Aorta (tissue), 5 donors: ENCODE data around the gene ARL13A. TPM values are rescaled to one million over a fixed set of nuclear protein-coding genes. Genes with fewer than 3 reads are reported as not detected.
"Not testable (repeated sequence)": the region's sequence is repeated elsewhere in the genome, so short reads cannot be mapped to it uniquely, and the experiment has no call there.

Experiments used
- ATAC-seq: fragments of 200-7000 bp; cut with Tn5 transposase; one replicate; pipeline ENCODE4 v1.9.1; 2022; ENCODE audit warnings: moderate library complexity; ENCODE audit not compliant: low FRiP score
- DNase-seq, 2 donors: peaks; one replicate each; pipeline ENCODE4 v3.0.0-alpha.2; 2020
- H3K27ac ChIP-seq, 2 donors: one replicate each; pipeline ENCODE4 v1.5.1; 2013; ENCODE audit warnings: low read length in 2 of 2, mild to moderate bottlenecking in 2 of 2, moderate library complexity in 2 of 2, control low read depth in 1 of 2, inconsistent platforms in 1 of 2, low read depth in 1 of 2
- H3K27me3 ChIP-seq, 2 donors: one replicate each; pipeline ENCODE4 v1.6.1; 2013; ENCODE audit warnings: control low read depth in 1 of 2, low read length in 1 of 2, mild to moderate bottlenecking in 1 of 2, moderate library complexity in 1 of 2; ENCODE audit not compliant: insufficient read depth in 2 of 2, control insufficient read depth in 1 of 2
- H3K36me3 ChIP-seq, 2 donors: one replicate each; pipeline ENCODE4 v1.6.1; 2013; ENCODE audit warnings: control low read depth in 1 of 2, low read length in 1 of 2, mild to moderate bottlenecking in 1 of 2; ENCODE audit not compliant: insufficient read depth in 2 of 2, control insufficient read depth in 1 of 2
- H3K4me1 ChIP-seq, 2 donors: one replicate each; pipeline ENCODE4 v1.6.1; 2013; ENCODE audit warnings: low read length in 2 of 2, control low read depth in 1 of 2, mild to moderate bottlenecking in 1 of 2, moderate library complexity in 1 of 2; ENCODE audit not compliant: insufficient read depth in 2 of 2, control insufficient read depth in 1 of 2
- H3K4me3 ChIP-seq, 2 donors: one replicate each; pipeline ENCODE4 v1.5.1; 2013; ENCODE audit warnings: low read length in 2 of 2, control low read depth in 1 of 2, mild to moderate bottlenecking in 1 of 2
- H3K9me3 ChIP-seq: one replicate; pipeline ENCODE4 v1.6.1; 2013; ENCODE audit warnings: mild to moderate bottlenecking, low read length; ENCODE audit not compliant: control insufficient read depth
- WGBS, 2 donors: extraction: QIAGEN DNeasy Blood & Tissue Kit; methylation state at CpG; one replicate each; pipeline ENCODE4 v1.1.7; 2013; 5-methylcytosine and 5-hydroxymethylcytosine counted together
- intact Hi-C, 2 donors: fragments of 100-400 bp; cut with DNase I; formaldehyde crosslinking; loops; one replicate each; pipeline versions ENCODE4 v1.14.2 to v1.15.0; 2022
- polyA plus RNA-seq, 2 donors: library from polyadenylated mRNA; stranded (reverse); fragments of 200-250 nt; gene quantifications; one replicate each; pipeline ENCODE4 v1.2.3, GENCODE V29; 2013
- total RNA-seq, 2 donors: library from RNA; stranded (reverse); fragmentation: NEBNext Ultra II Directional; extraction: Animal tissue kit (Norgen Biotek cat#: 25700); gene quantifications; one replicate each; pipeline ENCODE4 v1.2.1, GENCODE V29; 2021
- donor health status: healthy with polysubstance abuse.
- donor health status: Bipolar disorder and iron deficiency.
- donor health status: DM: no; HTN: no; CAD: no.
- donor health status: DM: no; HTN: no; CAD: no.
- donor health status: DM: yes; HTN: yes; CAD: no.

Gene ARL13A
- total and polyA plus RNA-seq, 4 donors, result not detected

DNA sequence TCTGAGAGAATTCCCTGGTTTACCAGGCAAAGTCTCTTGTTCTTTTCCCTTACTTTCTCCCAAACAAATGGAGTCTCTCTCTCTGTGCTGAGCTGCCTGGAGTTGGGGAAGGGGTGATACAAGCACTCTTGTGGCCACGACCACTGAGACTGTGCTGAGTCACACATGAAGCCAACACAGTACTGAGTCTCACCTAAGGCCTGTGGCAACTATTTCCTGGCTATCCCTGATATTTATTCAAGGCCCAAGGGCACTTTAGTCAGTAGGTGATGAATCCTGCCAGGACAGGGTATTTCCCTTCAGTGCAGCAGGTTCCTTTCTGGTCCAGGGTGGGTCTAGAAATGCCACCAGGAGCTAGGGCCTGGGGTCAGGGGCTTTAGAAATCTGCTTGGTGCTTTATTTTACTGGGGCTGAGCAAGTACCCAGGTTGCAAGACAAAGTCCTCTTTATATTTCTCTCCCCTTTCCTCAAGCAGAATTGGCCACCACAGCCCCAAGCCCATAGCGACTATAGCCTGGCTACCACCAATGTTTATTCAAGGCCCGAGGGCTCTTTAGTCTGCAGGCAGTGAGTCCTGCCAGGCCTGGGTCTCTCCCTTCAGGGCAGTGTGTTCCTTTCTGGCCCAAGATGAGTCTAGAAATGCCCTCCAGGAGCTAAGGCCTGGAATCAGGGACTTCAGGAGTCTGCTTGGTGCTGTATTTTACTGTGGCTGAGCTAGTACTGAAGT, 10.5 kb downstream of the ARL13A start:
- no peak for DNase-seq
- Histone ChIP-seq H3K4me3 (no peak overlapping the region), H3K4me1 (no peaks in the 10 kb centered on the region), H3K27ac (peak overlapping the region in 1 of 2 donors; percentile 68), H3K36me3 (no peaks in the 10 kb centered on the region), H3K9me3 (no peaks in the 10 kb centered on the region), H3K27me3 (no peaks in the 10 kb centered on the region)
- ATAC-seq, result no peak
- intact Hi-C loops, result no loop called here
- WGBS, 2 donors, result 54 to 57% methylated on average over 3 of the region's 3 CpGs

DNA sequence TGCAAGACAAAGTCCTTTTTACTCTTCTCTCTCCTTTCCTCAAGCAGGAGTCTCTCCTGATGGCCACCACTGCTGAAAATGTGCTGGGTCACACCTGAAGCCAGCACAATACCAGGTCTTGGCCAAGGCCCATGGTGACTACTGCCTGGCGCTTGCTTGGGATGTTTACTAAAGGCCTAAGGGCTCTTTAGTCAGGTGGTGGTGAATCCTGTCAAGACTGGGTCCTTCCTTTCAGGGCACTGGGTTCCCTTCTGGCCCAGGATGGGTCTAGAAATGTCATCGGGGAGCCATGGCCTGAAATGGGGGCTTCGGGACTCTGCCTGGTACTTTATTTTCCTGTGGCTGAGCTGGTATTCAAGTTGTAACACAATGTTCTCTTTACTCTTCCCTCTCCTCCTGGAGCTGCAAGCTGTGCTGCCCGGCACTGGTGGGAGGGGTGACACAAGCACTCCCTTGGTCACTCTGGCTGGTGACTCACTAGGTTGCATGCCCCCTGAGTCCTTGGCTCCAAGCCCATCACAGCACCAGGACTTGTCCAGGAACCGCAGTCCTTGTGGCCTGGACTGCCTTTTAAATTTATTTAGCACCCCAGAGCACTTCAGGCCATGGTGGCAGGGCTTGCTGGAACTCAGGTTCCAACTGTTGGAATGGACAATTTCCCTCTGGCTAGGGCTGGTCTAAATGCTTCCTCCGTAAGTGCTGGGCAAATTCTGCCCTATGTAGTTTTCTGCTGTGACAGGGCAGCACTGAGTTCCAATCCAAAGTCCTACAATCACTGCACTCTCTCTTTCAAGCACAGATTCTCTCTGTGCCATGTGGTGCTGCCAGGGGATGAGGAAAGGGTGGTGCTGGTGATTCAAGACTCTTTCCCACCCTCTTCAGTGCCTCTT, 11.3 kb downstream of the ARL13A start:
- Histone ChIP-seq H3K9me3 (no peaks in the 10 kb centered on the region), H3K4me1 (no peaks in the 10 kb centered on the region), H3K36me3 (no peaks in the 10 kb centered on the region), H3K27ac (peak overlapping the region in 1 of 2 donors; percentile 68), H3K27me3 (no peaks in the 10 kb centered on the region), H3K4me3 (no peak overlapping the region)
- intact Hi-C loops, result no loop called here
- ATAC-seq (peak; percentile 63), DNase-seq (peak; percentile 75 to 79)
- WGBS, 2 donors, result 51 to 63% methylated on average over 6 of the region's 6 CpGs

DNA sequence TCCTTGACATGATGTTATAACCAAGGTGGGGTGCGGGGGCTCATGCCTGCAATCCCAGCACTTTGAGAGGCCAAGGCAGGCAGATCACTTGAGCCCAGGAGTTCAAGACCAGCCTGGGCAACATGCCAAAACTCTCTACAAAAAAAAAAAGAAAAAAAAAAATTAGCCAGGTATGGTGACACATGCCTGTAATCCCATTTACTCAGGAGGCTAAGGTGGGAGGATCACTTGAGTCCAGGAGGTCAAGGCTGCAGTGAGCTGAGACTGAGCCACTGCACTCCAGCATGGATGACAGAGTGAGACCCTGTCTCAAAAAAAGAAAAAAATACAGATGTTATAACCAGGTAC, 12.0 kb downstream of the ARL13A start:
- H3K27me3 ChIP-seq, H3K4me1 ChIP-seq, ATAC-seq, H3K4me3 ChIP-seq, H3K9me3 ChIP-seq, DNase-seq, intact Hi-C loops, H3K36me3 ChIP-seq: not testable (repeated sequence)
- peak overlapping the region in 1 of 2 donors; percentile 41 for H3K27ac ChIP-seq
- WGBS, 2 donors, result 82 to 95% methylated on average over 1 of the region's 1 CpG

DNA sequence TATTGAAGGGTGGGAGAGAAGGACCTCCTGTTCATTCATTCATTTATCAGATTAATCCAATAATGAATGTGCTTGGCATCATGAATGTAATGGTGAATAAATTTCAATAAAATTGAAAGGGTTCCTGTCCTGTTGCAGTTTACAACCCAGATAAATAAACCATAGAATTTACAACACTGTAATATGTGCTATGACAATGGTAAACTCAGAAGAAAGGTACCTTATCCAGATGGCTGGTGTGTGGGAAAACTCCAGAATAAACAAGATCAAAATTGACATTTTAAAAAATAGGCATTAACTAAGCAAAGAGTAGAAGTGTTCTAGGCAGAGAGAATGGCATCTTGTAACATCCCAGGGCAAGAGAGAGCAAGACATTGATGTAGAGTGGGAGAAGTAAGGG, 15.3 kb downstream of the ARL13A start:
- no peaks in the 10 kb centered on the region for H3K27me3 ChIP-seq
- H3K9me3 ChIP-seq, result no peaks in the 10 kb centered on the region
- intact Hi-C loops, result no loop called here
- no peak overlapping the region for H3K27ac ChIP-seq
- no peak for DNase-seq
- H3K4me3 ChIP-seq, result no peak overlapping the region
- H3K36me3 ChIP-seq, result no peaks in the 10 kb centered on the region
- no peak for ATAC-seq
- no peaks in the 10 kb centered on the region for H3K4me1 ChIP-seq

DNA sequence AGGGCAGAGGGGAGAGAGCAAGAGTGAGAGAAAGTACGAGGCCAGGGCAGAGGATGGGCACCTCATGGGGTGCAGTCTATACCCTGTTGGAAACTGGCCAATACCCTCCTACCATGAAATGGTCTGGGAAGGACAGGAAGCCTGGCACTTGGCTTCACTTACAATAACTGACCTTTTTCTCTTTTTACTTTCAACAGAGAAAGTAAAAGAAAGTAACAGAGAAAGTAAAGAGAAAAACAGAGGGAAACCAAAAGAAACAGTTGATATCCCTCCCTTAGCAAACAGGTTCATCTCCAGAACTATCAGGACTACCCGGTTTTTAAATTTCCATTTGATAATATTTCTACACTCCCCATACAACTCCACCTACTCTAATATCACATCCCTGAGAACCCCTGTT, 20.6 kb downstream of the ARL13A start:
- DNase-seq (no peak), ATAC-seq (no peak)
- H3K27me3 ChIP-seq, result no peaks in the 10 kb centered on the region
- 58 to 91% methylated on average over 2 of the region's 2 CpGs for WGBS, 2 donors
- no peaks in the 10 kb centered on the region for H3K4me1 ChIP-seq
- no peaks in the 10 kb centered on the region for H3K36me3 ChIP-seq
- no peak overlapping the region for H3K27ac ChIP-seq
- intact Hi-C loops, result no loop called here
- H3K9me3 ChIP-seq, result no peaks in the 10 kb centered on the region
- no peak overlapping the region for H3K4me3 ChIP-seq

DNA sequence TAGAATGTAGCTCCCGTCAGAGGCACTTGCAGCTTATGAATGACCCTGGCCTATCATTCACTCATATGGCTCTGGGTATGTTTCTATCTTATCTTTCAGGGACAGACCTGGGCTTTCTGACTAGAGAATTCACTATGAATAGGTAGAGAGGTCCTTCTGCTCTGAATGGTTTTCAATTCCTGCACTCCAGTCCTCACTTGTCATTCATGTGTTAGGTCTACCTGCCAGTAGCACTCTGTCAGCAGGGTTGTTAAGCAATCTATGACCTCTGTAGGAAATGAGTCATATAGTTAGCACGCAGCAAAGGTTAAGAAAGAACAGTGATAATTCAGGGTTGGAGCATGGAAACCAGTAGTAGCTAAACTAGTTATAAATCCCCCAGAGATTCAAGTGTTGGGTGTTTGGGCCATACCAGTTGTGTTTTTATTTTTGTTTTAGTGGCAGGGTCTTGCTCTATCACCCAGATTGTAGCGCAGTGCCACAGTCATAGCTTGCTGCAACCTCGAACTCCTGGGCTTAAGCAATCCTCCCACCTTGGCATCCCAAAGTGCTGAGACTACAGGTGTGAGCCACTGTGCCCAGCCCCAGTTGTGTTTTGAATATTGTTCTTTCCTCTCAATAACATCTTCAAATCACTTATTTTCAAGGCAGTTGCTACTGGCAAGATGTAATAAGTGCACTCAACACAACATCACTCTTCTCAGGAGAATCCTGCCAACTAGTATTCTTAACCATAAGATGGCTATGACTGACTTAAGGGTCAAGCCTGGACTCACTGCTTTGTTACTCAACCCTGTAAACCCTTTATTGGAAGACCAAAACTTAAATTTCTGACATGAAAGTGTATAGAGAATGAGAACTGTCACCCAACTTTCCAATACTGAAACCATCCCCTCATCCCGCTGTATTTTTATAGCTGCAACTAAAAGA, 25.1 kb downstream of the ARL13A start:
- Histone ChIP-seq H3K4me1 (no peaks in the 10 kb centered on the region), H3K27ac (no peak overlapping the region), H3K36me3 (no peaks in the 10 kb centered on the region), H3K27me3 (no peaks in the 10 kb centered on the region), H3K4me3 (no peak overlapping the region), H3K9me3 (no peaks in the 10 kb centered on the region)
- 79 to 88% methylated on average over 5 of the region's 5 CpGs for WGBS, 2 donors
- ATAC-seq (no peak), DNase-seq (no peak)
- intact Hi-C loops, result no loop called here

DNA sequence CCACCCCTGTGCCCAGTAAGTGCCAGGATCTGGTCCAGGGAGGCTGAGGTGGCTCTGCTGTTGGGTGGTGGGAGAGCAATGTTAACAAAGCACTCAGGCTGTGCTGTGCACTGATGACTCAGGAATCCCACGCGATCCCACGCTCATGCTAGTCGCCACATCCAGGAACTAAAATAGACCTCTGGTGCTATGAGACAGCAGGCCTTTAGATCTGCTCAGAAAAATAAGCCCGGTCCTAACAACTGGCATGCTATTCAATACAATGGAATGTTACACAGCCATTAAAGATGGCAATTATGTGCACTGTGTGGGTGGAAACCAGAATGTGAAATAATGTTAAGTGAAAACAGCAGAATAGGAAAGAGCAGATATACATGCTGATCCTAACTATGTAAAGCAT, 26.0 kb downstream of the ARL13A start:
- Histone ChIP-seq H3K36me3 (no peaks in the 10 kb centered on the region), H3K9me3 (no peaks in the 10 kb centered on the region), H3K27me3 (no peaks in the 10 kb centered on the region), H3K4me3 (no peak overlapping the region), H3K4me1 (no peaks in the 10 kb centered on the region), H3K27ac (no peak overlapping the region)
- 65 to 67% methylated on average over 5 of the region's 5 CpGs for WGBS, 2 donors
- DNase-seq (no peak), ATAC-seq (no peak)
- intact Hi-C loops, result no loop called here

DNA sequence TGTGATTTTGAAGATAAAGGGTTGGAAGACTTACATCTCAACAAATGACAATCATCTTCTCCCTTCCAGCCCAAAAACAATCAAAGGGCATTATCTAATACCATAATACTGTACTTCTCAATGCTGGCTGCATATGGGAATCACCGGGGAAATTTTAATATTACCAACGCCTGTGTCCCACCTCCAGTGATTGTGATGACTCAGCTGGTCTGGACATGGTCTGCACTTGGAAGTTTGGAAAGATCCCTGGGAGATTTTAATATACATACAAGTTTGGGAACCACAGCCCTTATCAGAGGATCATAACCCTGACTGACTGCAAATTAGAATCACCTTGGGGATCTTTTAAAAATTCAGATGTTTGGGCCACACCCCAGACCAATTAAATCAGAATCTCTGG, 29.9 kb downstream of the ARL13A start:
- intact Hi-C loops, result no loop called here
- Histone ChIP-seq H3K9me3 (no peaks in the 10 kb centered on the region), H3K4me3 (no peak overlapping the region), H3K27me3 (no peaks in the 10 kb centered on the region), H3K27ac (no peak overlapping the region), H3K36me3 (no peaks in the 10 kb centered on the region), H3K4me1 (no peaks in the 10 kb centered on the region)
- DNase-seq (no peak), ATAC-seq (no peak)
- WGBS, 2 donors, result 86 to 94% methylated on average over 2 of the region's 2 CpGs
